Small intestine (tissue), 7 donors: Measurements from ENCODE around the gene CIDEB. TPM values are rescaled to one million over a fixed set of nuclear protein-coding genes. Genes with fewer than 3 reads are reported as not detected.

Source experiments
- DNase-seq, 2 donors: peaks; one replicate each; pipeline versions ENCODE4 v3.0.0 to v3.0.0-alpha.2; 2013
- FAIRE-seq: peaks from 2 replicates; lab custom pipeline; 2012; peaks lifted over from hg19 to GRCh38; lab: Jason Lieb, UNC
- H3K27ac ChIP-seq, 3 donors: one replicate each; pipeline ENCODE4 v1.5.1; 2013; ENCODE audit warnings: low read length in 2 of 3, mild to moderate bottlenecking in 2 of 3, control low read depth in 1 of 3, inconsistent platforms in 1 of 3, low read depth in 1 of 3, moderate library complexity in 1 of 3
- H3K27me3 ChIP-seq, 3 donors: one replicate each; pipeline ENCODE4 v1.6.1; 2013; ENCODE audit warnings: low read length in 3 of 3, inconsistent platforms in 1 of 3; ENCODE audit not compliant: control insufficient read depth in 3 of 3, insufficient read depth in 3 of 3
- H3K36me3 ChIP-seq, 3 donors: one replicate each; pipeline ENCODE4 v1.6.1; 2013; ENCODE audit warnings: low read length in 3 of 3, inconsistent platforms in 1 of 3, low read depth in 1 of 3, mild to moderate bottlenecking in 1 of 3, moderate library complexity in 1 of 3; ENCODE audit not compliant: control insufficient read depth in 3 of 3, insufficient read depth in 2 of 3
- H3K4me1 ChIP-seq, 3 donors: one replicate each; pipeline ENCODE4 v1.6.1; 2013; ENCODE audit warnings: low read length in 2 of 3, inconsistent platforms in 1 of 3, low read depth in 1 of 3, mild to moderate bottlenecking in 1 of 3, moderate library complexity in 1 of 3; ENCODE audit not compliant: control insufficient read depth in 3 of 3, insufficient read depth in 2 of 3
- H3K4me3 ChIP-seq, 3 donors: one replicate each; pipeline ENCODE4 v1.5.1; 2013; ENCODE audit warnings: low read length in 3 of 3, control low read depth in 1 of 3, inconsistent platforms in 1 of 3, low read depth in 1 of 3, mild to moderate bottlenecking in 1 of 3, moderate library complexity in 1 of 3
- H3K9me3 ChIP-seq, 2 donors: one replicate each; pipeline ENCODE4 v1.6.1; 2013; ENCODE audit warnings: low read depth in 1 of 2, low read length in 1 of 2; ENCODE audit not compliant: control insufficient read depth in 2 of 2, insufficient read depth in 1 of 2
- WGBS, 3 donors: extraction: QIAGEN DNeasy Blood & Tissue Kit; methylation state at CpG; one replicate each; pipeline ENCODE4 v1.1.7; 2013; 5-methylcytosine and 5-hydroxymethylcytosine counted together
- polyA plus RNA-seq, 4 donors: library from polyadenylated mRNA; stranded (reverse) in 3 of 4; unstranded in 1 of 4; fragments of 200-250 nt in 3 of 4; fragments of 120-200 nt in 1 of 4; gene quantifications; one replicate each; pipeline versions ENCODE4 v1.2.1 to v1.2.3, GENCODE V29; 2013
- donor health status: healthy with polysubstance abuse.
- donor health status: control.
- donor health status: control.
- donor health status: Bipolar disorder and iron deficiency.
- donor health status: healthy.

The CIDEB gene
- polyA plus RNA-seq, 4 donors = 31.2 to 273 (median 139) TPM

- Histone ChIP-seq H3K4me3 (no peak overlapping the region), H3K9me3 (no peaks in the 10 kb centered on the region), H3K36me3 (peaks cover 0 to 65% (median 10%) of the 10 kb centered on the region in 3 donors), H3K4me1 (peaks cover 0 to 9% (median 4%) of the 10 kb centered on the region in 3 donors), H3K27ac (no peak overlapping the region), H3K27me3 (no peaks in the 10 kb centered on the region)
- FAIRE-seq (no peak), DNase-seq (no peak)
- 90 to 95% (median 94%) methylated on average over 9 of the region's 9 CpGs for whole genome bisulfite sequencing, 3 donors
These were observed 39.6 kb downstream of the CIDEB start for GRCh38 chr14:24268225-24268624.

GRCh38 chr14:24267516-24267915, 40.3 kb downstream of the CIDEB start:
- no peak for FAIRE-seq
- Histone ChIP-seq H3K4me1 (peaks cover 0 to 9% (median 4%) of the 10 kb centered on the region in 3 donors), H3K36me3 (peaks cover 0 to 67% (median 10%) of the 10 kb centered on the region in 3 donors), H3K9me3 (no peaks in the 10 kb centered on the region), H3K27me3 (no peaks in the 10 kb centered on the region), H3K27ac (no peak overlapping the region), H3K4me3 (no peak overlapping the region)
- DNase-seq = no peak
- WGBS, 3 donors = 92 to 96% (median 94%) methylated on average over 9 of the region's 9 CpGs

GRCh38 chr14:24266344-24267244, 41.2 kb downstream of the CIDEB start:
- DNase-seq (no peak), FAIRE-seq (no peak)
- Histone ChIP-seq H3K4me3 (no peak overlapping the region), H3K4me1 (peaks cover 0 to 4% (median 0%) of the 10 kb centered on the region in 3 donors), H3K36me3 (peaks cover 0 to 71% (median 10%) of the 10 kb centered on the region in 3 donors), H3K27ac (no peak overlapping the region), H3K27me3 (no peaks in the 10 kb centered on the region), H3K9me3 (no peaks in the 10 kb centered on the region)
- WGBS, 3 donors = 88 to 96% (median 90%) methylated on average over 18 of the region's 18 CpGs

GRCh38 chr14:24264298-24264697, 43.5 kb downstream of the CIDEB start:
- Histone ChIP-seq H3K4me3 (no peak overlapping the region), H3K9me3 (no peaks in the 10 kb centered on the region), H3K4me1 (no peaks in the 10 kb centered on the region), H3K36me3 (peaks cover 0 to 85% (median 10%) of the 10 kb centered on the region in 3 donors), H3K27me3 (no peaks in the 10 kb centered on the region), H3K27ac (no peak overlapping the region)
- 80 to 88% (median 85%) methylated on average over 6 of the region's 6 CpGs for WGBS, 3 donors
- no peak for DNase-seq
- FAIRE-seq = no peak

- DNase-seq = no peak
- Histone ChIP-seq H3K9me3 (no peaks in the 10 kb centered on the region), H3K4me3 (no peak overlapping the region), H3K27me3 (no peaks in the 10 kb centered on the region), H3K4me1 (no peaks in the 10 kb centered on the region), H3K36me3 (peaks cover 0 to 84% (median 10%) of the 10 kb centered on the region in 3 donors), H3K27ac (no peak overlapping the region)
- FAIRE-seq = no peak
- WGBS, 3 donors = 73 to 81% (median 76%) methylated on average over 5 to 6 of the region's 6 CpGs
These were observed 43.9 kb downstream of the CIDEB start for GRCh38 chr14:24263848-24264247.

GRCh38 chr14:24262821-24263733, 44.7 kb downstream of the CIDEB start, which contains the start of gene TGM1:
Gene TGM1 (minus strand): TSS chr14:24263177. CDS start chr14:24262352, 825 bp downstream.
- no peak for FAIRE-seq
- Histone ChIP-seq H3K27me3 (no peaks in the 10 kb centered on the region), H3K4me3 (no peak within 1 kb of the TSS), H3K4me1 (no peaks in the 10 kb centered on the region), H3K36me3 (peaks cover 0 to 83% (median 10%) of the 10 kb centered on the region in 3 donors), H3K9me3 (no peaks in the 10 kb centered on the region), H3K27ac (no peak within 1 kb of the TSS)
- 79 to 89% (median 85%) methylated on average over 14 of the region's 14 CpGs for WGBS, 3 donors
- no peak for DNase-seq

- Histone ChIP-seq H3K27me3 (no peaks in the 10 kb centered on the region), H3K4me1 (peaks cover 0 to 3% (median 0%) of the 10 kb centered on the region in 3 donors), H3K4me3 (no peak overlapping the region), H3K27ac (no peak overlapping the region), H3K9me3 (no peaks in the 10 kb centered on the region), H3K36me3 (peaks cover 0 to 75% (median 9%) of the 10 kb centered on the region in 3 donors)
- FAIRE-seq (no peak), DNase-seq (no peak)
- 92 to 97% (median 92%) methylated on average over 19 of the region's 19 CpGs for WGBS, 3 donors
These were observed 45.8 kb downstream of the CIDEB start for GRCh38 chr14:24261969-24262327.
